NCI-H69 (cell line): ENCODE data around the gene OGFR.

Experiments
- DNase-seq: peaks from one replicate; lab custom pipeline; 2025; lab: John Stamatoyannopoulos, UW

The OGFR gene

DNA sequence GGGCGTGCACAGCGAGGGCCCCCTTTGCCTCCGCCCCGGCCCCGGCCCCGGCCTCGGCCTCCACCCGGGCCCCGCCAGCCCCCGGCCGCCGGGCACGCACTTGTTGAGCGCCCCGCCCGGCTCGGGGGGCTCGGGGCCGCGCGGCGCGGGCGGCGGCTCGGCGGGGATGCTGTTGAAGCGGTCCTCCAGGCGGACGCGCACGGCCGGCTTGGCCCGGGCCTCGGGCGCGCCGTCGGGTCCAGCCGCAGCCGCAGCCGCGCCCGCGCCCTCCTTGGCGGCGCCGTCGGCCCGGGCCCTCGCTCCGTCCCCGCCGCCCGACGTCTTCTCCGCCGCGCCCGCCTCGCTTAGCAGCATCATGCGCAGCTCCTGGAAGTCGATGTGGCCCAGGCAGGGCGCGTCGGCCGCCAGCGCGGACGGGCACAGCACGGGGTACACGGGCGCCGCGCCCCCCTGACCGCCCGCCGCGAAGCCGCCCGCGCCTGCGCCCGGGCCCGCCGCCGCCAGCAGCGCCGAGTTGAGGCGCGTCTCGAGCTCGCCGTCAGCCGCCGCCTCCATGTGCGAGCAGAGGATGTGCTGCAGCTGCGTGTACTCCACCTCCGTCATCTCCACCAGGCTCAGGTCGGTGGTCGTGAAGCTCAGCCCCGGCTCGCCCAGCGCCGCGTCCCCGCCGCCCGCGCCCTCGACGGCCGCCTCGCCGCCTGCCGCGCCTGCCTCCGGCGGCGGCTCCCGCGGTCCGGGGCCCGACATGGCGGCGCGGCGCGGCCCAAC lies 56.5 kb downstream of the OGFR start:
- DNase-seq: peak; percentile 53

DNA sequence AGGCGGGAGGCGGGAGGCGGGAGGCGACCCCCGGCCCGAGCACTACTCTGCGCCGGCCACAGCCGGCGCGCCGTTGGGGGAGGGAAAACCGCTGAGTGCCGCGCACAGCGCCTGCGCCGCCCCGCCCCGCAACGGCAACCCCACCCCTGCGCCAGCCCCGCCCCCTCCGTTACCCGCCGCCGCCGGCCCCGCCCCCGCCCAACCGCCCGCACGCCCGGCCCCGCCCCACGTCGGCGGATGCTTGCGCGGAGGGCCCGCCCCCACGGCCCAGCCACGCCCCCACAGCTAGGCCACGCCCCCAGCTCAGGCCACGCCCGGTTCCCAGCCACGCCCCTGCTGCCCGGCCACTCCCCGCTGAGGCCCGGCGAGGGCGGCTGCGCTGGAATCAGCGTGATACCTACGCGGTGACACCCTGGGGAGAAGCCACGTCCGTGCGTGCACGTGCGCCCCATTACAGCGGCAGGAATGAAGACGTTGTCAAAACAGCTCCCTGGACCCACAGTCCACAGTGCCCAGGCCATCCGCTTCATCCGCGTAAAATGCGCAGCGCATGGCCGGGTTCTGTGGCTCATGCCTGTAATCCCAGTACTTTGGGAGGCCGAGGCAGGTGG lies 57.2 kb downstream of the OGFR start, which contains the start of gene TCFL5:
Gene TCFL5, minus strand, starts transcription at position 97 of the 611 bp plus-strand sequence. CDS start 152 bp downstream, outside the sequence.
- DNase-seq: peak; percentile 86
